NCI-H1092 (cell line): ENCODE results near the gene MBP.

Experiments
- DNase-seq: peaks from one replicate; lab custom pipeline; 2025; lab: John Stamatoyannopoulos, UW

MBP gene

DNA sequence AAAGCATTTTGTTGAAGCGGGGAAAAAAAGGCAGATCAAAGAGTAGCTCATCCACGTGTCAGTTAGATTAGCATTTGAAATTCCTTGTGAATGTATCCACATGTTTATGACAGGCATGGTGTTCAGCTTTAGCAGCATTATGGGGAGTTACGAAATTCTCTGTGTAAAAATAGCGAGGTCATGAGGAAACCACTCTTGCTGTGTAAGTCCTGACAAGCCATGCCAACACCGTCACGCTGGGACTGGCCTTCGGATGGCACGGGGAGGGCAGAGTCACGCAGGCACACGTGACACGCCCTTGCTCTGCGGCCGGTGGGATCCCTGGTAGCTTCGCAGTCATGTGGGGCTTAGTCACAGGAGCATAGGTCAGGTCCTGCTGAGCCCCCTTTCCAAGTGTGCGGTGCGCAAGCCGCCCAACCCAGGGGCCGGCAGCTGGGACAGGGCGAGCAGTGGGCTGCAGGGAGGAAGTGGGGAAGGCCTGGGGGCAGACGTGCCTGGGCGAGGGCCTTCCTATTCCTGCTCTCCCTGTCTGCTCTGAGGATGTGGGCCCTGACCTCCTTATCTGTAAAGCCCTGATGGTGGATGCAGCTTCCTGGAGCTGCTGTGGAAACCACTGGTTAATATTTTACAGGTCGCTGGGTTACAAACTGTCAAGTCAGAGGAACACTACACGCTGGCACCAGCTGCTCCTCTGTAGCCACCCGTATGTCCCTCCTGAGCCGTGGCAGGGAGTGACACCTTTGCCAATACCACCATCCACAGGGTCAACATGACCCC lies 18.0 kb downstream of the MBP start:
- no peak for DNase-seq

DNA sequence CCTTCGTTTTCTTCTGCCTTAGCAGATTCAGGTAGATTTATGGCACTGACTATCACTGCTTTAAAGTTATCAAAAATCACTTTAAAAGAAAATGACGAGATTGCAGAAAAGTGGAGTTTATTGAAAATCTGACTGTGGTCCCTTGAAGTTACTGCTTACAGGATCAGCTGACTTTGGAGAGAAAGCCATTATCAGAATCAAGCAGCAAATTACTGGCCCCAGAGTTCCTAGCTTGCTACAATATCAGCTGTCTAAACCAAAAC lies 18.5 kb downstream of the MBP start:
- DNase-seq: no peak

DNA sequence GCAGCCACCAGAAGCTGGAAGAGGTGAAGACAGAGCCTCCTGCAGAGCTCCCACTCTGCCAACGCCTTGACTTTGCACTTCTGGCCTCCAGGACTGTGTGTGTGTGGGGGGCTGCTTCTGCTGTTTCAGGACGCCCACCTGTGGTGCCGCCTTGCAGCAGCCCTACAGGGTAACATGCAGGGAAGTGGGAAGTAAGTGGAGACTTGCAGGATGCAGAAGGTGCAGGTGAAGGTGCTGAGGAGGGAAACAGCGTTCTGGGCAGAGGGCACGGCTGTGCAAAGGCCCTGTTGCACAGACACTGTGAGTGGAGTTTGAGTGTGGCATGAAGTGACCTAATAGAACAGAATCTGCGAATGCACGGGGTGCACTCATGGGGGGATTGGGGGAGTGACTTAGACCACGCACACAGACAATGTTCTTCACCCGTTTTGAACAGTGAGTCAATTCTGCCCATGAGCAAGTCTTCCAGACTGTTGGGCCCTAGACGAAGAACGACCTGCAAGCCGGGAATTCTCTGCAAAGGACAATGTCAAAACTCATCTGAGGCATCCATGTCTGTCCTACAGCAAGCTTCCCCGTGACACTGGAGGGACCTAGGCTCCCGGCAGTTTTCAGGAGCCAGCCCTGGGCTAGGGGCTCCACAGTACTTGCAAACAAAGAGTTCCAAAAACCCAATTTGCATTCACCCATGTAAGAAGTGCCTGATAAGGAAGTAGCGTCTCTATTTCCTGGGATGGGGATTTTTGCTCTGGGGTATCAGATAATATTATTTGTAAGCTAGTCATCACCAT lies 19.0 kb downstream of the MBP start:
- DNase-seq: no peak

DNA sequence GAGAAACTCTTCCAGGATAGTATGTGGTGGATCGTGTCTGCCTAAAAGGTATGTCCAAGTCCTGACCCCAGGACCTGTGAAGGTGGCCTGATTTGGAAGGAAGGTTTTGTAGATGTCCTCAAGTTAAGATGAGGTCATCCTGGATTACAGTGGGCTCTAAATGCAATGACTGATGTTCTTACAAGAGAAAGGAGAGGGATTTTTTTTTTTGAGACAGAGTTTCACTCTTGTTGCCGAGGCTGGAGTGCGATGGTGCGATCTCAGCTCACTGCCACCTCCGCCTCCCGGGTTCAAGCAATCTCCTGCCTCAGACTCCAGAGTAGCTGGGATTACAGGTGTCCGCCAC lies 19.9 kb downstream of the MBP start:
- DNase-seq: no peak

DNA sequence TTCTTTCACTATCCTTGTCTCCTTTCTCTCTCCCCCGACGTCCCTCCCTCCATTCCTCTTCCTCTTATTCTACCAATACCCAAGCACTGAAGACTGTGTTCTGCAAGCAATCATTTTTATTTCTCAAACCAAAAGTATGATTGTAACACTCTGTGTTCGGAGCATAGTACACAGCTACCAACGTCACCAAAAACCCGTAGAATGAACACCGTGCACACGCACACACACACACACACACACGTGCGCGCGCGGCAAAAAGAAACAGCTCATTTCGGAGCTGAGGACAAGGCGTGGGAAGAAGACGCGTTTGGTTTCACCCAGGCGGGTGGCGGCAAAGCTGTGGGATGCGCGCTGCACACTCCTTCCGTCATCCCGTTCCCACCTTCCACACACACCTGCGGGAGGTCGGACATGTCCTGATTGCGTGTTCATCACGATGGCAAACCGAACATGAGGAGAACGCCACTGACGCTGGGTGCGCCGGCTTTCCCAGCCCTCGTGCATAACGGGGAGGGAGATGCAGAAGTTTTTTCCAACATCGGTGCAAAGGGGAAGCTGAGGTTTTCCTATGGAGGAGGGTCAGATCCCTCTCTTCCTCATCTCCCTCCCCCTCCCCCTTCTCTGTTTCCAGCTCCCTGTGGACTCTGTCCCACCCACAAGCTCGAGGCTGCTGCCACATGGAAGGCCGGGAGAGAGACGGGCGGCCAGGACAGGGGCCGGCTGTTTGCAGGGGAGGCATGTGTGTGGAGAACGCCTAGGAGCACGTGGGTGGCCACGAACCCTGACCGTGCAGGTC lies 20.4 kb downstream of the MBP start:
- DNase-seq: no peak

DNA sequence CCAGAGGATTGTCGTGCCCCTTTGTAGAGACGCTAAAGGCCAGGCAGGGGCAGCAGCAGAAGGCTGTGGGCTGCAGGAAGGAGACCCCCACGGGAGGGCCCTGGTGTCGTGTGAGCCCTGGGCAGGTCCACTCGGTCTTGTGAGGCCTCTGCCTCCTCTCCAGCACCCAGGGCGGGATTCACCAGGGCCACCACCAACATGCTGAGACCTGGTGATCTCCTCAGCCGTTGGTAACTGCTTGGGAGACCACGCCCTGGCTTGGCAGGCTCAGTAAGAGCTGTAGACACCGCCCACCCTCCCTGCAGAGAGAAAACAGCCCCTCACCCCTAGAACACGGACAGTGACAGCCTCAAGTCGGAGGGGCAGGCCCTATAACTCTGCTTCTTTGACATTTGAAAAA lies 21.1 kb downstream of the MBP start:
- DNase-seq: no peak

DNA sequence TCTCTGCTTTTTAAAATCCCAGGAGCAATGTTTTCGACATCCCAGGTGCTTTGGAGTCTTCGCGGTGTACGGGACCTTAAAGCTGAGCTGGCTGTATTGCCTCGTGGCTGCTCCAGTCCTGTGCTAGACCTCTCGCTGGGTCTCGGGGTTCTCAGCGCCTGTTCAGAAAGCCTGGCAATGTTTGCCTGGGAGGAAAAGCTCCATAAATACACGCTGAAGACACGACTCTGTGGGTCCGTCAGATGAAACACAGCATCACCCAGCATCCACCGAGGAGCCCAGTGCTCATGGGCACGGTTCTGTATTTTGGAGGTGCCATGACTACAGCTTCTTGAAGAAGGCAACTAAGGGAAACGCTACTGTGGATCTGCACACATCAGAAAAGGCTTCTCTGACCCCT lies 21.6 kb downstream of the MBP start:
- DNase-seq: no peak

DNA sequence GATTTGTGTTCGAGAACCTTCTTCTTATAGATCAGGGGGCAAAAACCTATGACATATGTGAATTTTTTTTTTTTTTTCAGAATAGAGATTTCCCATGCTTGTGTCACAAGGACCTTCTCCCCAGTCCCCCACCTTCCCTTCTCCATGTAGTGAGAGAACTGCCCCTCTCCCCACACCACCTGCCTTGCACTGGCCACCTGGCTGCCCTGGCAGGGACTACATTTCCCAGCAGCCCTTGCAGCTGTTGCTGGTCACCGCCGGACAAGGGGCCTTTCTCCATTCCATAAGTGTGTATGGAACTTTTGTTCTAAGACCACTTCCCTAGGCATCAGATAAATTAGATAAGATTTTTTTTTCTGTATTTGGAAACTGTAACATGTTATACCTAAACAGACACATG lies 22.2 kb downstream of the MBP start:
- no peak for DNase-seq

DNA sequence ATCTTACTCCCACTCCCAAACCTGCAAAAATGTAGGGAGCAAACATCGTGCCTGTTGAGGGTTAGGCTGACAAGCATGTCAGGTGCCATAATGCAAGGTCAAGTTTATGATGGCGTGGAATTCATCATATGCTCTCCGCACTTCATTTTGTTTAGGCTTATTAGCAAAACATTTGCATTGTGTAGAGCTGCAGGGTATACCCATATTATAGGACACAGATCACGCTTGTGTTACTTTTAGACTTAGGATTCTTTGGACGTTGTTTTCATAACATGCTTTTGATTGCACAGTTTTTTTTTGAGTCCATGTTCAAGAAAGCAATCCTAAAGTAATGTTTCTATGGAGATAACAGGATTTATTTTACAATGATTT lies 22.9 kb downstream of the MBP start:
- no peak for DNase-seq

DNA sequence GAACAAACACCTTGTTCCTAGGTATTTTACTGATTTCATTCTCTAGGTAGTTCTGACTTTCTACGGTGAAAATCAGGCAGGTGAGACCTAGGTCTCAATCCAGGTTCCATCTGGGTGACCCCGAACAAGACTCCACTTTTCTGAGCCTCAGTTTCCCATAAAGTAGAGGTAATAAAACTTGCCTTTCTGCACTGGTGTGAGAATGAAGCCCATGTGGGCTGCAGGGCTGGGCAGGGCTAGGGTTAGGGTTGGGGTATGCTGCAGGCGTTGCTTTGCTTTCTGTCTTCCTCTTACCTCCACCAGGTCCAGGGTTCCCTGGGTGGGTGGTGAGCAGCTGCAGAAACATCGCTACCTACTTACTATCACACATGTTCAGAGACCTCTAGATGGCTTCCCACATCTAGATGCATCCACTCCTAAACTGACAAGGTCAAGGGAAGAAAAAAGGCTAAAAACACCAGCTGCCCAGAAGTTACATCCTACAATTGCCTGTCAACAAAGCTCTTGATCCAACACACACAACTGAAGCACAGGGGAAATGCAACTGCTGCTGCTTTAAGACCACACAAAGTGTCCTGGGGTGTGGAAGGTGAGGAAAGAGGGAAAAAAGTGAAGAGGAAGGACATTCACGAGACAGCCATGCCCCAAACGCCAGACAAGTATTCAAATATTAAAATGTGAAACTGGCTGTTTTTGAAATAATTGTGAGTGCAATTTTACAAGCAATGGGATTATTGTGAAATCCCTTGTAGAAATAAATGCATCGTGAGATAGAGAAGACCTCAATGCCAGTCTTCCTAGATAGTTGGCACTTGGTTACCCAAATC lies 23.5 kb downstream of the MBP start:
- DNase-seq: no peak

DNA sequence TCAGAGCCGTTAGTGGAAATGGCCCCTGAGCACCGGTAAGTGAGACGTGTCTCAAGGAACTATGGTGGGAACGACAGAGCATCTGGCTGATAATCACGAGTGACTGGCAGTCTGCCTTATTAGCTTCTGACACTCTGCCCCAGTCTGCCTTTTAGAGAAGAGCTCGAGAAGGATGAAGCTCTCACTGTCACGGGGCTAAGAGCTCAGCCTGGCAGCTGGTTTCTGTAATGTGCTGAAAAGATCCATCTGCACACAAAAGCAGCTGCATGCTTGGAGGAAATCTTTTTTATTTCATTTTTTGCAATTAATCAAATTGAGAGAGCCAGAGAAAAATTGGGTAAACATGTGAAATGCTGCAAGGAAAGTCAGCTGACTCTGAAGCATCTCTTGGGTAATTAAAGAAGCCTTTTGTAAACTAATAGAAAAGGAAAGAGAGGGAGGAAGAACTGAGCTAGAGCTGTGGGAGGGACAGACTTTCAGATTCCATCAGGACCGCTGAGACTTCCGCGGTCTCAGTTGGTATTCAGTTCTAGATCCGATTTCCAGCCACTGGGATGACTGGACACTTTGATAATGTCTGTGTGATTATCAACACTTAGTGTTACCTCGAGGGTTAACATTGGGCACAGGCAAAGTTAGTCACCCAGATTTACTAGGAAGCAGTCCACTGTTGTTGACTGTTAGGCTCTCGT lies 24.4 kb downstream of the MBP start:
- DNase-seq: no peak

DNA sequence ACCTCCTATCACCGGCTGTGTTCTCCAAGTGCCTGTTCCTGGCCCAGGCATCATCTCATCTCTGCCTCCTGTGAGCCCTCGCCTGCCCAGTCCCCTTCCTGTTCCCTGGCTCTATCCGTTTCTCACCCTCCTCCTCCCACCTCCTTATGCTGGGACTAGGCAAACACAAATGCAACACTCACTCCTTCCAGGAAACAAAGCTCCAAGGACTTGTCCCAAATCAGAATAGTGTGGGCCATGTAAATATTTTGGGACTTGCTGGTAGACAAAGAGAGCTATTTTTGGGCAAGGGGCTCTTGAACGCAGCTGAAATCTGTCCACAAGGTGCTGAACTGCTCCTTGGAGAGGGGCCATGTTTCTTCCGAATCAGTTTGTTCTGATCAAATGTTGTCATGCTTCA lies 25.3 kb downstream of the MBP start:
- no peak for DNase-seq

DNA sequence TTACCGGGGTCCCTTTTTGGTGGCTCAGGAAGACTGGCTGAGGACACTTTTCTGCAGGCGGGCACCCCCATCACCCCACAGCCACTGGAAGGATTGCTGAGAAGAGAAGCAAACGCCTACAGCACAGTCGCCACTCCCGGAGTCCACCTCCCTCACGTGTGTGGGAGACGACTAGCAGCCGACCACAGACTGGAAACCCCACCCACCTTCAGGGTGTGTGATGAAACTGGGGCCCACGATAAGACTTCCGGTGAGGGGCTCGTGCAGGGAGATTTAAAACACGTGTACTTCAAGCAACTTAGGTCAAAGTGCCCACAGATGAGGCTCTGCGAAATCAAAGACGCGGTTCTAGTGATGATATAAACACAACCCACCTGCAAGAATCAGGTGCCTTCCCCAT lies 26.3 kb downstream of the MBP start:
- no peak for DNase-seq

DNA sequence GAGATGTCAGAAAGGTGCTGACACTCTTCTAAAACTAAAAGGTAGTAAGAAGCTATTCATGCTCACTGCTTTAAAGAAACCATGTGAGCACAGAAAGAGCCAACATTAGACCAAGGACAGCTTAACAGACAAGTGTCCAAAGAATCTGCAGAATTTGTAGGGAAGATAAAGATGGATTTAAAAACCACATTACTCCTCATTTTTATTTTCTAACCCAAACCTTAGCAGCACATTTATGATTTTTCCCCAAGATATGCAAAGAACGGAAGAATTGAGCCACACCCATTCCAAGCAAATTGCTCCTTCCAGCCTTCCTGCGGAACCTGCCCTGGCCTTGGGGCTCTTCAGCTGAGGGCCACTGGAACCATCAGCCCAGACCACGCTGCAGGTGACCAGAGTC lies 26.9 kb downstream of the MBP start:
- DNase-seq: no peak

DNA sequence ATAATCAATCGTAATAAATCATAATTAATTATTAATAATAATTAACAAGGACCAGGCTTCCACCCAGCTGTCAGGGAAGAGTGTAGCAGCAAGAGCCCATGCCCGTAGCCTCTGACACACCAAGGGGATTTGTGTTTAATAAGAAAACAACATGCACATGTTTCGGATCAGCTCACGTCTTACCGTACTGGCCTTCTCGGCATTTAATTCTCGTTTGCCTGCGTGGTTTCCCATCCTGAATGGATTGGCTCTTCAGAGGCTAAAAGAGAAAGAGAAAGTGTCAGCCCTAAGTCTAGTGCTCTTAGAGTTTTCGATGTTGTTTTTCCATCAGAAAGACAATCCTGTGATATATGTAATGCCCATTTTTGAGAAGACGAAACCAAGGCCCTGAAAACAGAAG lies 27.6 kb downstream of the MBP start:
- no peak for DNase-seq

DNA sequence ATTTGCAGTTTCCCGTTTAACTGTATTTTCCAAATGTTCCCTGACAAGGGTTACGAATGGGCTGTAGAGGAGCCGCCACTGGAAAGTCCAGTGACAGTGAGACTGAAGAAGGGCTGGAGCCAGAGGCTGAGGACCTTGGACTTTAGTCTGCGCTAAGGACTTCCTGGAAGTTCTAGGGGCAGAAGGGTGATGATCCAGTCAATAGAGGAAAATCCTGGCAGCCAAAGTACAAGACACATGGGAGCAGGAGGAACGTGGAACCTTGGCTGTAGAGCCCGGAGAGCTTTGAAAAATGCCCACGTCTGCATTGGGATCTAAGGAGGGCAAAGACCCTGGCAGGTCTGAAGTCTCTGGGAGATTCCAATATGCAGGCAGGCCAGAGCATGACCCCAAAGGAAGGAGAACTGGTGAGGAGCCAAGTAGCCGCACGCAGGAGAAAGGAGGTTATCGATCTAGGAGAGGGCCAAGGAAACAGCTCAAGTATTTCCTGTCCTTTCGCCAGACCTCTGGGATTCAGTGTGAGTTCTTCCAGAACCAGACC lies 28.5 kb downstream of the MBP start:
- no peak for DNase-seq

DNA sequence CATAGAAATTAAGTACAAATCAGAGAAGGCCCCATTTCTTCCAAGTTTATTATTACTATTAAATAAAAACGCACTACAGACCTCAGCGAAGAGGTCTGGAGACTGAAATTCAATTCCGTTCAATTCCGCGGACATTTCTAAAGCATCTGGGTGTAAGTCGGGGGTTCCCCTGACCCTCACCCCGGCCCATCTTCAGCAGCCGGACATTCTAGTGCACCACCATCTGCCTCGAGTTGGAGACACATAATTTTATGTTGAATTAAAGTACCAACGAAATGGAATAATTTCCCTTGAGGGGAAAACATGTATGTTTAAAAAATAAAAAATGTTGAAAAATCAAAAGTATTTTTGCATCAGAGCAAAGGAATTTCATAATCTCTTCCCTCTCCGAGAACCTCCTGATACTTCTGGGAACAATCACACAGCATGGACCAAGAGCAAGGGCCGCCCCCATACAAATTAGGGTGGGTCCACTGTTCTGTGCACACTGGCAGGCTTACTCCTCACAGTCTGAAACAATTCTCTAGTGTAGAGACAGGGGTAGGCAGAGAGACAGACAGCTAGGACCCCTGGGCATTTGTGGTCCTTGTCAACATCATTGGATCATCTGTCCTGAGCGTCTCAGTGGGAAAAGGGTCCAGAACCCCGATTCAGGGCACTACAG lies 29.3 kb downstream of the MBP start:
- no peak for DNase-seq

DNA sequence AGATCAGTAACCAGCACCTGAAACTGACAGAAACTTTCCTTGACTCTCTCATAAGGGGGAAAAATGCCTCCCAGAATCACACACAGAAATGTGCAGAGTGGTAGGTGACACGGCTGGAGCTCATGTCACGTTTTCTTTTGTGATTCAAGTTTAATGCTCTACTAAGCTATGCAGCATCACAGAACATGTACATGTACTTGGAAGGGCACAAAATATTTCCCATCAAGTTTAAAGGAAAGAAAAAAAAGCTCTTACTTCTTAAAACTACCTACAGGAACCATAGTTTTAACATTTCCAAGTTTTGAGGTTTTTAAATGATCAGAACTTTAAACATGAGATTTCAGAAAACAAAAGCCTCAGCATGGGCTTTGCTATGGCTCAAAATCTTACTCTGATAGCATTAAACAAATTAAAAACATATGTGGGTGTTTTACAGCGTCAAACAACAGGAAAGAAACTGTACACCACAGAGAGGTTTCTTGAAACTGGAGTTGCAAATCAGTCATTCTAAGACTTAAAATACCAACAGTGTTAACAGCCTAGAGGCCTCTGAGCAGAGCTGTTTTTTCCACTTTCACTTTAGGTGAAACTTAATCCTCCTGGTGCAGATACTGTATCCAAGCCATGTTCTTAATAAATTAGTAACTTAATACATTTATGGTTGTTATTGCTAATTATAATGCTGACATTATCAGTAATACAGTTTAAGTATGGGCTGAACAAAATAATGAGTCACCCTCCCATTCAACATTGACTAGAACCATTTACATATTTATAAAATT lies 30.1 kb downstream of the MBP start:
- DNase-seq: no peak

DNA sequence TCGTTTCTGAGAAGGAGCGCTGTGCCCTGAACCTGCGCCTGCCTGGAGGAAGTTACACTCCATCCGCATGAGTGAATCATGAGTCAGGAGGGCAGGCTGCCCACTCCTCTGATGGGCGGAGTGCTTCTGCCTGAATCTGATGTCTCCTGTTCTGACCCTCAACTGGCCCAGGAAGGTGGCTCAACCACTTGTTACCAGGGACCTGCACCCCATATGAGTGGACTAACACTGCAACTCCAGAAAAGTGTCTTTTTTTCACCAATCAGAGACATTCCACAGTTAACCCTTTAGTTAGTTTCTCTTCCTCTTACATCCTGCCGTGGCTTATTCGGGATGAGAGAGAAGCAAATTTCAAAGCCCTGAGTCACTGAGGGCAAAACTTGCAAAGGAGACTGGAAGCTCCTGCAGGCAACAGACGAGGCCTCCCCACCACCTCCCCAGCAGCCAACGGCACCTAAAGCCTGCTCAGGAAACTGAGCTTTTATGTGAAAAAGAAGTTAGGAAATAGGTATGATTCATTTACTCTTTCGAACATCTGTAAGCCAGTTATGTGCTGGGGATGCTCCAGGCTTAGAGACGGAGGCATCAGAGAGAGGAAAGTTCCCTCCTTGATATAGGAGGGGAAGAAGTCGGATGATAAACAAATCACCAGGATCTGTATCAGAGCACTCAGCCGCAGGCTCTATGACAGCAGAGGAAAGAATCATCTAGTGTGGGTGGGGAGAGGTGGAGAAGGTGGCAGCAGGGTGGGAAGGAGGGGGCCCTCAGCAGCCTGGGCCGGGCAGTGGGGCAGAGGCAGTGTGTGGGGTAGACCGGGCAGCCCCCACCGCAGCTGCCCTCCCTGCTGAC lies 30.9 kb downstream of the MBP start:
- DNase-seq: no peak
